Measurements from ENCODE around the gene CAST.

DNA sequence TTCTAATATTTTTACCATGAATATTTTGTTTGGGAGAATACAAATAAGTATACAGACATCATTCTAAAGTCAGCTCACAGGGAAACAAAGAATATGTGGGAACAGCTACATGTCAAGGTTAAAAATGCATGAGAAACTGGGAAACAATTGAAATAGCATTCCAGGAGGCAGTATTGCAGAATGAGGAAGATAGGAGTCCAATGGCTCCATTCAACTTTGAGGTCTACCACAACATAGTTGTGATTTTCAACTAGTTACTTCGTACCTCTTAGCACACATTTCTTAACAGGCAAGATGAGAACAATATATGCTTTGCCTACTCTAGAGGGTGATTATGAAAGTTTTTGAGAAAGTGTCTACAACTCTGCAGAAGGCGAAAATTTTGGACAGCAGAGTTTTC is 35.2 kb upstream of the CAST start:
- no peak for TF ChIP-seq POLR2A (IDR thresholded peaks at IDR 0.05)
- TF ChIP-seq, protein P1, sequence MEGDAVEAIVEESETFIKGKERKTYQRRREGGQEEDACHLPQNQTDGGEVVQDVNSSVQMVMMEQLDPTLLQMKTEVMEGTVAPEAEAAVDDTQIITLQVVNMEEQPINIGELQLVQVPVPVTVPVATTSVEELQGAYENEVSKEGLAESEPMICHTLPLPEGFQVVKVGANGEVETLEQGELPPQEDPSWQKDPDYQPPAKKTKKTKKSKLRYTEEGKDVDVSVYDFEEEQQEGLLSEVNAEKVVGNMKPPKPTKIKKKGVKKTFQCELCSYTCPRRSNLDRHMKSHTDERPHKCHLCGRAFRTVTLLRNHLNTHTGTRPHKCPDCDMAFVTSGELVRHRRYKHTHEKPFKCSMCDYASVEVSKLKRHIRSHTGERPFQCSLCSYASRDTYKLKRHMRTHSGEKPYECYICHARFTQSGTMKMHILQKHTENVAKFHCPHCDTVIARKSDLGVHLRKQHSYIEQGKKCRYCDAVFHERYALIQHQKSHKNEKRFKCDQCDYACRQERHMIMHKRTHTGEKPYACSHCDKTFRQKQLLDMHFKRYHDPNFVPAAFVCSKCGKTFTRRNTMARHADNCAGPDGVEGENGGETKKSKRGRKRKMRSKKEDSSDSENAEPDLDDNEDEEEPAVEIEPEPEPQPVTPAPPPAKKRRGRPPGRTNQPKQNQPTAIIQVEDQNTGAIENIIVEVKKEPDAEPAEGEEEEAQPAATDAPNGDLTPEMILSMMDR (IDR thresholded peaks at IDR 0.05) = no peak

Data from uterus (tissue), 2 donors.